Measurements from ENCODE around the gene DOCK4. TPM values are rescaled to one million over a fixed set of nuclear protein-coding genes. Genes with fewer than 3 reads are reported as not detected.

The DOCK4 gene
- total and polyA plus RNA-seq, 10 of the 15 experiments (the other 5 are each of a cell fraction or from before 2014, with no cell fraction given), result 0.03 to 0.73 (median 0.38) TPM

GRCh38 chr7:112049555-112050249 lies 156.5 kb downstream of the DOCK4 start:
- H2AFZ ChIP-seq (ENCODE audit: control insufficient read depth, low read depth, low read length), result no peak overlapping the region
- no TSS peak for BruUV-seq (replicated peaks)
- no peaks in the 10 kb centered on the region for H3K36me3 ChIP-seq (ENCODE audit: control insufficient read depth in 2 of 2, insufficient read depth in 2 of 2, low read length in 1 of 2)
- H3K4me2 ChIP-seq (ENCODE audit: control insufficient read depth, insufficient read depth), result no peak overlapping the region
- no peak overlapping the region for H3K4me3 ChIP-seq
- ChIA-PET POLR2A (interaction anchor here (0.5 kb wide), 1 partner anchor 9 kb away, joined by 3 read pairs; no protein-coding TSS in a partner anchor), SMC1A (ENCODE audit: uncharacterized antibody, unreplicated experiment) (no interaction called here), RAD21 (ENCODE audit: unreplicated experiment) (no interaction called here), CTCF (interaction anchor here (0.8 kb wide), 1 partner anchor 16 kb away, joined by 3 read pairs; no protein-coding TSS in a partner anchor)
- H3K27ac ChIP-seq (ENCODE audit: control insufficient read depth, insufficient read depth), result no peak overlapping the region
- H3K27me3 ChIP-seq (replicated peaks in 1 of 2; ENCODE audit: control insufficient read depth in 2 of 2, insufficient read depth in 2 of 2, low read length in 1 of 2), result no peaks in the 10 kb centered on the region
- no peaks in the 10 kb centered on the region for H3K79me2 ChIP-seq (ENCODE audit: control insufficient read depth, insufficient read depth, low read length)
- in situ Hi-C loops (cut with MboI), result no loop called here
- TF ChIP-seq BRCA1 (IDR thresholded peaks at IDR 0.05; ENCODE audit: low read depth, low read length), result no peak
- no peak for TF ChIP-seq ZNF687 (IDR thresholded peaks at IDR 0.05)
- no peak for TF ChIP-seq IRF4 (IDR thresholded peaks at IDR 0.05; ENCODE audit: low read depth, low read length)
- TF ChIP-seq HDAC6 (IDR thresholded peaks at IDR 0.05; ENCODE audit: unreplicated experiment), result no peak
- TF ChIP-seq YBX1 (IDR thresholded peaks at IDR 0.05), result no peak
- TF ChIP-seq DPF2 (IDR thresholded peaks at IDR 0.05), result no peak
- no peak for TF ChIP-seq FOXM1 (IDR thresholded peaks at IDR 0.05; ENCODE audit: low read depth, low read length)
- no peak for TF ChIP-seq SMC3 (IDR thresholded peaks at IDR 0.05; ENCODE audit: borderline replicate concordance, low read length)
- TF ChIP-seq SMARCA5 (IDR thresholded peaks at IDR 0.05), result no peak
- no peak for TF ChIP-seq PKNOX1 (IDR thresholded peaks at IDR 0.05)
- no peak for TF ChIP-seq POU2F2 (IDR thresholded peaks at IDR 0.05; ENCODE audit: borderline replicate concordance, low read depth, low read length)
- TF ChIP-seq NFYA (IDR thresholded peaks at IDR 0.05; ENCODE audit: borderline replicate concordance, low read depth, low read length), result no peak
- no peak for TF ChIP-seq SP1 (IDR thresholded peaks at IDR 0.05; ENCODE audit: low read depth, low read length)
- TF ChIP-seq POLR2AphosphoS5 (IDR thresholded peaks at IDR 0.05; ENCODE audit: low read length), result no peak
- TF ChIP-seq NBN (IDR thresholded peaks at IDR 0.05), result no peak
- no peak for TF ChIP-seq RAD51 (IDR thresholded peaks at IDR 0.05)
- TF ChIP-seq ZZZ3 (IDR thresholded peaks at IDR 0.05; ENCODE audit: control insufficient read depth, insufficient read length, low read depth), result no peak
- TF ChIP-seq NR2C2 (IDR thresholded peaks at IDR 0.05; ENCODE audit: borderline replicate concordance, control insufficient read depth, insufficient read length, low read depth), result no peak
- DNase-seq (ENCODE audit: low read depth, low spot score) (no peak), FAIRE-seq (no peak), ATAC-seq (no peak)
- H4K20me1 ChIP-seq (ENCODE audit: control insufficient read depth, insufficient read depth), result no peaks in the 10 kb centered on the region
- intact Hi-C loops (cut with micrococcal nuclease; ENCODE audit: unreplicated experiment), result no loop called here
- H3K4me1 ChIP-seq (ENCODE audit: control insufficient read depth, insufficient read depth, low read length), result no peaks in the 10 kb centered on the region
- H3K9ac ChIP-seq (ENCODE audit: control insufficient read depth, insufficient read depth, low read length), result no peak overlapping the region
- no peaks in the 10 kb centered on the region for H3K9me3 ChIP-seq (replicated peaks; ENCODE audit: control insufficient read depth, insufficient read depth, low read length)
- WGBS (ENCODE audit: insufficient coverage, insufficient replicate concordance, low lambda C conversion rate, missing lambda C conversion rate), result 98% methylated on average over 2 of the region's 2 CpGs
